SJCRH30 (cell line): ENCODE measurements around the gene ZNF99. TPM values are rescaled to one million over a fixed set of nuclear protein-coding genes. Genes with fewer than 3 reads are reported as not detected.
"Not testable (repeated sequence)": the region's sequence is repeated elsewhere in the genome, so short reads cannot be mapped to it uniquely, and the experiment has no call there.

Experiments
- DNase-seq, 2 experiments: peaks; one replicate each; pipeline ENCODE4 v3.0.0-alpha.2; 2015 to 2020
- H3K27ac ChIP-seq: fragments of 250-450 bp; sonication (Bioruptor Pico); 2 replicates; pipeline ENCODE4 v1.5.1; 2020; ENCODE audit warnings: mild to moderate bottlenecking, moderate library complexity
- H3K27me3 ChIP-seq: fragments of 250-450 bp; sonication (Bioruptor Pico); 2 replicates; pipeline ENCODE4 v1.5.1; 2020; ENCODE audit warnings: mild to moderate bottlenecking, moderate library complexity
- H3K36me3 ChIP-seq: fragments of 250-450 bp; sonication (Bioruptor Pico); 2 replicates; pipeline ENCODE4 v1.5.1; 2020; ENCODE audit warnings: mild to moderate bottlenecking, moderate library complexity
- H3K4me1 ChIP-seq: fragments of 250-450 bp; sonication (Bioruptor Pico); 2 replicates; pipeline ENCODE4 v1.5.1; 2020; ENCODE audit warnings: mild to moderate bottlenecking, moderate library complexity
- H3K4me3 ChIP-seq: fragments of 250-450 bp; sonication (Bioruptor Pico); 2 replicates; pipeline ENCODE4 v1.5.1; 2020; ENCODE audit warnings: mild to moderate bottlenecking, moderate library complexity
- H3K9me3 ChIP-seq: fragments of 250-450 bp; sonication (Bioruptor Pico); replicated peaks from 2 replicates; pipeline ENCODE4 v1.5.1; 2020; ENCODE audit warnings: mild to moderate bottlenecking, moderate library complexity
- total RNA-seq: library from RNA; depleted of rRNA; stranded (reverse); fragments of >200 nt; shearing (Covaris generic); gene quantifications from 2 replicates; pipeline ENCODE4 v1.2.3, GENCODE V29; 2014; rRNA removed

Gene ZNF99
- total RNA-seq, result not detected in 2 replicates

DNA sequence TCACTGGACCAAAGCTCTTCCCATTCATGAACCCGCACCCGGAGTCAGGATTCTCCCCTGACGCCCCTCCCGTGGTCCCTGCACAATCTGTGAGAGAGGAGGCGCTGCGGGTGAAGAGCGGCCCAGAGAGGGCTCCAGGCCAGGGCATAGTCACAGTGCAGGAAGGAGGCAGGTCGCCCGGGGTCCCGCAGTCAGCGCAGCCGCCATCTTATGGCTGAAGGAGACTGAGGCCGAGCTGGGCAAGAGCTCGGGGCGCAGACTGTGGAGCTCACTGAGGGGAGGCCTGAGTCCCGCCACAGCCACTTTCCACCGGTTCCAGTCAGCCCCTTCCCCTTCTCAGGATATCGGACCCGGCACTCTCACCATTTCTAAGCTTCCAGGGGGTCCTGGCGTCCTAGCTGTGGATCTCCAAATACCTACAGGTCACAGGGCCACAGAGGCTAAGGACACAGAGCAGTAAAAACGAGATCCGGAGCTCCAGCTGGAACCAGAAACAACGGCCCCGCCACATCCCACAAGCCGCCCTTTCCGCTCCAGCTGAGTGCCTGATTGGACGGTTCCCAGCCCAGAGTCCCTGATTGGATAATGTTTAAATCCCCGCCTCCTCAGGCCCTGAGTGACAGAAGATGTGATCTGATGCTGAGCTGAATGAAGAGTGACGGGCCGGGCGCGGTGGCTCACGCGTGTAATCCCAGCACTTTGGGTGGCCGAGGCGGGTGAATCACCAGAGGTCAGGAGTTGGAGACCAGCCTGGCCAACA, at the start of gene ZNF99:
TSS of gene ZNF99 (minus strand) at position 501 of the 760 bp plus-strand sequence. CDS start at position 366, 135 bp downstream.
- DNase-seq, result no peak
- Histone ChIP-seq H3K36me3 (no peaks in the 10 kb centered on the region), H3K4me1 (no peaks in the 10 kb centered on the region), H3K27ac (no peak within 1 kb of the TSS), H3K4me3 (no peak within 1 kb of the TSS), H3K9me3 (no peaks in the 10 kb centered on the region), H3K27me3 (no peaks in the 10 kb centered on the region)

DNA sequence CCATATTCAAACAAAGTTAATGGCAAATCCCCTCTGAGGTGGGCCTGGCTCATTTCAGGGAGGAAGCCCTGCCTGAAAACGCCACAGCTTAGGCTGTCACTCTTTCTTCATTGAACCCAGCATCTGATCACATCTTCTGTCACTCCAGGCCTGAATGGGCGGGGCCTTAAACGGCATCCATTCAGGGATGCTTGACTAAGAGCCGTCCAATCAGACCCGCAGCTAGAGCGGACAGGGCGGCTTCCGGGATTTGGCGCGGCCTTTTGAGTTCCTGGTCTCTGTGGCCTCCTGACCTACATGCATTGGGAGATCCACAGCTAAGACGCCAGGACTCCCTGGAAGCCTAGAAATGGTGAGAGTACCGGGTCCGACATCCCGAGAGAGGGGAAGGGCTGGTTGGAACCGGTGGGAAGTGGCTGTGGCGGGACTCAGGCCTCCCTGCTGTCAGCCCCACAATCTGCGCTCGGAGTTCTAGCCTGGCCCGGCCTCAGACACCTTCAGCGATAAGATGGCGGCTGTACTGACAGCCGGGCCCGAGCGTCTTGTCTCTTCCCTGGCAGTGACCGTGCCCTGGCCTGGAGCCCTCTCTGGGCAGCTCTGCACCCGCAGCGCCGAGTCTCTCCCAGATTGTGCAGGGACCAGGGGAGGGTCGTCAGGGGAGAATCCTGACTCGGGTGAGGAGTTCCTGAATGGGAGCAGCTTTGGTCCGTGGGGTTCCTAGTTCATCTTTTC, 48.2 kb upstream of the ZNF99 start, which contains the start of gene ZNF723:
TSS of gene ZNF723 (plus strand) at position 261 of the 732 bp plus-strand sequence. CDS start at position 350, 89 bp downstream.
- H3K27me3 ChIP-seq, result no peaks in the 10 kb centered on the region
- no peaks in the 10 kb centered on the region for H3K36me3 ChIP-seq
- H3K27ac ChIP-seq, result no peak within 1 kb of the TSS
- no peaks in the 10 kb centered on the region for H3K4me1 ChIP-seq
- H3K9me3 ChIP-seq, result no peaks in the 10 kb centered on the region
- no peak for DNase-seq
- no peak within 1 kb of the TSS for H3K4me3 ChIP-seq

DNA sequence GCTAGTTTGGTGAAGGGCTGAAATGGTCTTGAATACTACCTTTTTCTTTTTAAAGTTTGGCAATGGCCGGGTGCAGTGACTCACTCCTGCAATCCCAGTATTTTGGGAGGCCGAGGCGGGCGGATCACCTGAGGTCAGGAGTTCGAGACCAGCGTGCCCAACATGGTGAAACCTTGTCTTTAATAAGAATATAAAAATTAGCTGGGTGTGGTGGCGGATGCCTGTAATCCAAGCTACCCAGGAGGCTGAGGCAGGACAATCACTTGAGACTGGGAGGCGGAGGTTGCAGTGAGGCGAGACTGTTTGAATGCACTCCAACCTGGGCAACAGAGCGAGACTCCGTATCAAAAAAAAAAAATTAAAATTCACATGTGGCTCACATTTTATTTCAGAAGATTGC, 47.3 kb upstream of the ZNF99 start:
- Histone ChIP-seq H3K4me1 (no peaks in the 10 kb centered on the region), H3K9me3 (no peaks in the 10 kb centered on the region), H3K27ac (no peak overlapping the region), H3K36me3 (no peaks in the 10 kb centered on the region), H3K4me3 (no peak overlapping the region), H3K27me3 (no peaks in the 10 kb centered on the region)
- DNase-seq, result no peak

DNA sequence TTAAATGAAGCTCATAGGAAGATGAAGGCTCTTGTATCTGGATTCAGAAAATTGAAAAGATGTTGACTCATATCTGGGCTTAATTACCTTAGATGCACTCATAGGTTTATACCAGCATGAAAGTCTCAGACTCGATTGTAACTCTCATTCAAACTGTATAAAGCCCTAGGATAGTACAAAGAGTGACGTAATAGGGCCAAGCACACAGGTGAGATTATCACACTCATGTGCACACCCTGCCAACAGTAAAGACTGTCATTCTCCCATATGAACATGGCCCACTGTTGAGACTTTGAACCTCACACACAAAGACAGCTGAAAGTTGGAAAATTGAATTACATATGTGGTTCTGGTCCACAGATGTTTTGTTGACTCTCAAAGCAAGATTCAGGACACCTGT, 30.2 kb upstream of the ZNF99 start:
- Histone ChIP-seq H3K27ac (no peak overlapping the region), H3K36me3 (no peaks in the 10 kb centered on the region), H3K27me3 (no peaks in the 10 kb centered on the region), H3K4me3 (no peak overlapping the region), H3K9me3 (no peaks in the 10 kb centered on the region), H3K4me1 (no peaks in the 10 kb centered on the region)
- DNase-seq, result no peak

DNA sequence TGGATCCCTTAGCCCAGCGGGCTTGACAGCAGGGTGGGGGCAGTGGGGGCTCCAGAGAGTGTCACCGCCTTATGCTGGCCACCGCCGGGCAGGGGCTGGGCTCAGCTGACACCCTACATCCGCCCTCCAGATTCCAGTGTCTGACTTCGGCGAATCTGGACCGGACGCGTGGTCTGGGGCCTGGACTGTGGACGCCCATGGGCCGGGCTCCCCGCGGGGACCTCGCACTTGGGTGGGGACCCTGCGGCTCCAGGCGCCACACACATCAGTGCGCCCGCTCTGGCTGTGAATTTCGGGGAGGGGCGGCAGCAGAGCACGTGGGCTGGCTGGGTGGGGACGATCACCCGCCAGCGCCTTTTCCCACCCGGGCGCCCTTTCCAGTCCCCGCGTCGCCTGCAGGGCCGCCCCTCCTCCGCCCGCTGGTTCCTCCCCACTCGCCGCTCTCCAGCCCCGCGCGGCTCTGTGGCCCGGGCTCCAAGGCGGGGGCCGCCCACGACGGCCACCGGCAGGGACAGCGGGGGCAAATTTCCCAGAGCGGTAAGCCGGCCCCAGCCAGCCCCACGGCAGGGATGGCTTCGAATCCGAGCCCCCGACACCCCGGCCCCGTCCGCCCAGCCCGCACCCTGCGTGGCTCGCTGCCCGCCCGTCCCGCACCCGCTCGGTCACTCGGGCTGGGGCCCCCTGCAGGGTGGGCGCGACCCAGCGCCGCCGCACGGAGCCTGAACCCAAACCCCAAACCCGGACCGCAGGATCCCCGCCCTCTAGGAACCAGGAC, 23.3 kb upstream of the ZNF99 start:
- no peak for DNase-seq
- H3K4me3 ChIP-seq, result no peak overlapping the region
- no peaks in the 10 kb centered on the region for H3K27me3 ChIP-seq
- H3K9me3 ChIP-seq, result no peaks in the 10 kb centered on the region
- no peaks in the 10 kb centered on the region for H3K4me1 ChIP-seq
- no peak overlapping the region for H3K27ac ChIP-seq
- H3K36me3 ChIP-seq, result no peaks in the 10 kb centered on the region

DNA sequence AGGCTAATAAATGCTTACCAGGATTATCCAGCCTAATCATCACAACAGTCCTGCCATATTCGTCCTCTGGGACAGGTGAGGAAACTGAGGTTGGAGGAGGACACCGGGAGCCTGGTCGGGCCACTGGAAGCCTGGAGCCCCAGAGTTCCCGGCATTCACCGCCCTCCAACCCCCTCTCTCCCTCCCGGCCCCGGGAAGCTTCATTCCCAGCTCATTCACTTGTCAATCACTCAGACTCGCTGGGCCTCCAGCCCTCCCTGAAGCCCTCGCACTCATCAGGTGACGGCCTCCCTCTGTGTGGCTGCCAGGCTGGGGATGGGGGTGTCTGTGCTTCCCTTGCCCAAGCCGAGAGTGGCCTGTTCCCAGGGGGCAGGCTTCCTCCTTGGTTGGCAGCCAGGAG, 22.5 kb upstream of the ZNF99 start:
- H3K4me3 ChIP-seq, result no peak overlapping the region
- H3K27ac ChIP-seq, result no peak overlapping the region
- H3K9me3 ChIP-seq, result no peaks in the 10 kb centered on the region
- H3K4me1 ChIP-seq, result no peaks in the 10 kb centered on the region
- H3K27me3 ChIP-seq, result no peaks in the 10 kb centered on the region
- H3K36me3 ChIP-seq, result no peaks in the 10 kb centered on the region
- DNase-seq, result no peak

DNA sequence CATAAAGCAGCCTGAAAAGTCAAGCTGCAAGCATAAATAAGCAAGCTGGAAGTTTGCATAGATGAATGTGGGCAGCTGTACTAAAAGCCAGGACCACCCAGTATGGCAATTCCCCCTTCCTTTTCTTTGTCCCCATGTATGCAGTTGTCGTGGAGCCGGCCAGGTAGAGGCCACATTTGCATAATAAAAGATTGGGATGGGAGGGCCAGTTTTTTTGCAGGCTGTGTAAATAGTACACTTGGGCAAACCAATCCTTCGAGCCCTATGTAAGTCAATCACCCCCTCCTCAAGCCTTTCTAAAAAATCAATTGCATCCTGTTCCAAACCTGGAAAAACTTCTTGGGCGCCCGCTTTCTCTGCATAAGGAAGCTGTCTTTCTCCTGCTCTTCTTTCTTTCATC, 13.1 kb upstream of the ZNF99 start:
- Histone ChIP-seq H3K36me3 (no peaks in the 10 kb centered on the region), H3K4me3 (no peak overlapping the region), H3K27me3 (no peaks in the 10 kb centered on the region), H3K9me3 (no peaks in the 10 kb centered on the region), H3K4me1 (no peaks in the 10 kb centered on the region), H3K27ac (no peak overlapping the region)
- DNase-seq, result no peak

DNA sequence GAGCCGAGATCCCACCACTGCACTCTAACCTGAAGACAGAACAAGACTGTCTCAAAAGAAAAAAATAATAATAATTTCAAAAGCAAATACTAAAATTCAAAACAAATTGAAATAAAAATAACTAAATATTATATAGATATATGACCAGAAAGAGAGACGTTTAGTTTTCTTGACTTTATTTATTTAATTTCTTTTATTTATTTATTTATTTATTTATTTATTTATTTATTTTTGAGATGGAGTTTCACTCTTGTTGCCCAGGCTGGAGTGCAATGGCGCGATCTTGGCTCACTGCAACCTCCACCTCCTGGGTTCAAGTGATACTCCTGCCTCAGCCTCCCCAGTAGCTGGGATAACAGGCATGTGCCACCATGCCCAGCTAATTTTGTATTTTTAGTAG, 8.9 kb upstream of the ZNF99 start:
- not testable (repeated sequence) for H3K27ac ChIP-seq, H3K9me3 ChIP-seq, H3K36me3 ChIP-seq, H3K4me1 ChIP-seq, DNase-seq, H3K4me3 ChIP-seq, H3K27me3 ChIP-seq

DNA sequence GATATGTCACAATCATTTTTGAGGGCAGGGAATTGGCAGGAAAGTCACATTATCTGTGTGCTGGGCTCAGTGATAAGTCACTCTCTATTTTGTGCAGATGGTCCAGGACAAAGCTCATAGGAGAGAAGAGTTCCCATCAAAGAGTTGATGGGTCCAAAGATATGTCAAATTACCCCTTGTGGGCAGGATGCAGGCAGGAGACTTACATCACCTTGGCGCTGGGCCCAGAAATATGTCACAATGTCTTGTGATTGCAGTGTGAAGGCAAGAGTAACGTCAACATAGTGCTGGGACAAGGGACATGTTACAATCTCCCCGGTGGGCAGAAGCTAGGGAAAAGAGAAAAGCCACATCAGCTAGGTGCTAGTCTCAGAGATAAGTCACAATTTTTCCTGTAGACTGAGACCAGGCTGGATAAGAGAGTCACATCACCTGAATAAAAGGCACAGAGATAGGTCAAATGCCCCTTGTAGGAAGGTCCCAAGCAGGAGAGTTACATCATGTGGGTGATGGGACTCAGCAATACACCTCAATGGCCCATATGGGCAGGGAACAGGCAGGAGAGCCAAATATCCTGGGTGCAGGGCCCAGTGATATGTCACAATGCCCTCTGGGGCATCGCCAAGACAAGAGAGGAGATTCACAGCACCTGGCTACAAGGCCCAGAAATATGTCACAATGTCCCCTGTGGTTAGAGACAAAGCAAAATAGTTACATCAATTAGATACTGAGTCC, 47.9 kb downstream of the ZNF99 start:
- no peaks in the 10 kb centered on the region for H3K36me3 ChIP-seq
- H3K9me3 ChIP-seq, result no peaks in the 10 kb centered on the region
- H3K27me3 ChIP-seq, result no peaks in the 10 kb centered on the region
- H3K4me3 ChIP-seq, result no peak overlapping the region
- no peak overlapping the region for H3K27ac ChIP-seq
- H3K4me1 ChIP-seq, result no peaks in the 10 kb centered on the region
- DNase-seq, result no peak

DNA sequence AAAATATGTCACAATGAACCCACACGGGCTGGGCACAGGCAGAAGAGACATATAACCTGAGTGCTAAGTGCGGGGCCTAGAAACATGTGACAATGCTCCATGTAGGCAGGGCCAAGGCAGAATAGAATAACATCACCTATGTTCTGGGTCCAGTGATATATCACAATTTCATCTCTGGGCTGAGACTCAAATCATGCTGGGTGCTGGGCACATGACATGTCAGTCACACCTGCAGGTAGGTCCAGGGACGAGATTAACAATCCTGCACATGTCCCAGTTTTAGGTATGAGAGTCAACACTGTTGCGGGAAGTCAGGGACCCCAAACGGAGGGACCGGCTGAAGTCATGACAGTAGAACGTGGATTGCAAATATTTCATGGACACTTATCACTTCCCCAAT, 50.3 kb downstream of the ZNF99 start:
- no peak for DNase-seq
- Histone ChIP-seq H3K27ac (no peak overlapping the region), H3K36me3 (no peaks in the 10 kb centered on the region), H3K4me1 (no peaks in the 10 kb centered on the region), H3K9me3 (no peaks in the 10 kb centered on the region), H3K27me3 (no peaks in the 10 kb centered on the region), H3K4me3 (no peak overlapping the region)

DNA sequence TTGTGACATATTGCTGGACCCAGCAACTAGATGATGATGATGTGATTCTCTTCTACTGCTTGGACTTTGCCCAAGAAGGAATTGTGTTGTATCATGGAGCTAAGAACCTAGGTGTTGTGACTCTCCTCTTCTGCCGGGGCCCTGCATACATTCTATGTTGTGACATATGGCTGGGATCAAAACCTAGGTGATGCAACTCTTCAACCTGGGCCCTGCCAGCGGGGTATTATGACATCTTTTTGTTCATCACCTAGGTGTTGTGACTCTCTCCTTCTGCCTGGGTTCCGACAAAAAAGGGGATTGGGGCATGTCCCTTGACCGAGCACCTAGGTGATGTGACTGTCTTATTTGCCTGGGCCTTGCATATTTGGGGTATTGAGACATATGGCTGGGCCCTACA, 55.7 kb downstream of the ZNF99 start:
- not testable (repeated sequence) for DNase-seq, H3K4me1 ChIP-seq, H3K9me3 ChIP-seq, H3K4me3 ChIP-seq, H3K36me3 ChIP-seq, H3K27ac ChIP-seq, H3K27me3 ChIP-seq

DNA sequence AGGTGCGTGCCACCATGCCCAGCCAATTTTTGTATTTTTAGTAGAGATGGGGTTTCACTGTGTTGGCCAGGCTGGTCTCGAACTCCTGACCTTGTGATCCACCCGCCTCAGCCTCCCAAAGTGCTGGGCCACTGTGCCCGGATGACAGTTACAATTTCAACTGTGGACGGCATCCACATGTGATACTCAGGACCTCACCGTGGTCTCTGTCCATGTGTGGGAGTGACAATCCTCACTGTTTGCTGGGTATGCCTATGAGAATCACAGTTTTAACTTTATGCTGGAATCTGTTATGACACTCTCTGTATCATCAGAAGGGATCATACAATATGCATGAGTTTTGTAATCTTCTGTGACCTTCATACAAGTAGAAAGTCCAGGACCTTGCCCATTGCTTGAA, 62.4 kb downstream of the ZNF99 start:
- DNase-seq, H3K4me3 ChIP-seq, H3K27me3 ChIP-seq, H3K9me3 ChIP-seq, H3K27ac ChIP-seq, H3K36me3 ChIP-seq, H3K4me1 ChIP-seq: not testable (repeated sequence)

DNA sequence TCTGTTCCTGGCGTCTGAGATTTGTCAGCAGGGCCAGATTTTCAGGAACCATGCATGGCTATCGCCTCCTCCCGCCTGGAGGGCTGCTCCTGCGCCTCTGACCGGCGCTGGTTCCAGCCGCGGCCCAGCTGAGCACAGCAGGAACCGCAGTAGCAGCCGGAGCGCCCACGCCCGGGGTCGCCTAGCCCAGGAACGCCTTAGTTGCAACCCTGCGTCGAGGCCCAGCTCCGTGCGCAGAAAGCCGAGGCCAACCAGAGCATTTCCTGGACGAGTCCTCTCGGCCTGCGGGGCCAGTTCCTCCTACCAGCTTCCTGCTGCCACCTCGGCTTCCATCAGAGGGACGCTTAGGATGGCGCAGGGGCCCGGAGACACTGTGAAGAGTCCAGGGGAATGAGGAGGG, 75.0 kb downstream of the ZNF99 start:
- Histone ChIP-seq H3K4me3 (no peak overlapping the region), H3K27ac (no peak overlapping the region), H3K4me1 (no peaks in the 10 kb centered on the region), H3K9me3 (no peaks in the 10 kb centered on the region), H3K27me3 (no peaks in the 10 kb centered on the region), H3K36me3 (no peaks in the 10 kb centered on the region)
- DNase-seq, result no peak

DNA sequence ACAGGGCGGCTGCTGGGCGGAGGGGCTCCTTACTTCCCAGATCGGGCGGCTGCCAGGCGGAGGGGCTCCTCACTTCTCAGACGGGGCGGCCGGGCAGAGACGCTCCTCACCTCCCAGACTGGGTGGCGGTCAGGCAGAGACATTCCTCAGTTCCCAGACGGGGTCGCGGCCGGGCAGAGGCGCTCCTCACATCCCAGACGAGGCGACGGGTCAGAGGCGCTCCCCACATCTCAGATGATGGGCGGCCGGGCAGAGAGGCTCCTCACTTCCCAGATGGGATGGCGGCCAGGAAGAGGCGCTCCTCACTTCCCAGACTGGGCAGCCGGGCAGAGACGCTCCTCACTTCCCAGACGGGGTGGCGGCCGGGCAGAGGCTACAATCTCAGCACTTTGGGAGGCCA, 80.9 kb downstream of the ZNF99 start:
- not testable (repeated sequence) for H3K9me3 ChIP-seq, H3K36me3 ChIP-seq, H3K4me3 ChIP-seq, DNase-seq, H3K4me1 ChIP-seq, H3K27me3 ChIP-seq, H3K27ac ChIP-seq

DNA sequence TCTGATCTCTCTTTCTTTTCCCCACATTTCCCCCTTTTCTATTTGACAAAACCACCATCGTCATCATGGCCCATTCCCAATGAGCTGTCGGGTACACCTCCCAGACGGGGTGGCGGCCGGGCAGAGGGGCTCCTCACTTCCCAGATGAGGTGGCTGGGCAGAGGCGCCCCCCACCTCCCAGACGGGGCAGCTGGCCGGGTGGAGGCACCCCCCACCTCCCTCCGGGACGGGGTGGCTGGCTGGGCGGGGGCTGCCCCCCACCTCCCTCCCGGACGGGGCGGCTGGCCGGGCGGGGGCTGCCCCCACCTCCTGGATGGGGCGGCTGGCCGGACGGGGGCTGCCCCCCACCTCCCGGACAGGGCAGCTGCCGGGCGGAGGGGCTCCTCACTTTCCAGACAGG, 81.3 kb downstream of the ZNF99 start:
- not testable (repeated sequence) for DNase-seq, H3K9me3 ChIP-seq, H3K27ac ChIP-seq, H3K36me3 ChIP-seq, H3K4me1 ChIP-seq, H3K27me3 ChIP-seq, H3K4me3 ChIP-seq
